PC-9 (cell line): ENCODE results near the gene ZNF319. TPM values are rescaled to one million over a fixed set of nuclear protein-coding genes. Genes with fewer than 3 reads are reported as not detected.

Experiments
- BruUV-seq: library from RNA; stranded (reverse); fragments of 400-500 nt; replicated peaks from 2 replicates; lab custom pipeline; 2021; lab: Mats Ljungman, UMichigan
- CTCF ChIA-PET: fragments of 300-600 bp; sonication (Branson Sonifier 250); formaldehyde crosslinking; loops from one replicate; lab custom pipeline; 2022; ENCODE audit warnings: antibody characterized with exemption; lab: Charles Lee
- POLR2A ChIA-PET: fragments of 300-600 bp; sonication (Branson Sonifier 250); formaldehyde crosslinking; loops from one replicate; lab custom pipeline; 2022; ENCODE audit warnings: antibody characterized with exemption; ENCODE audit not compliant: unreplicated experiment; lab: Charles Lee
- DNase-seq, 2 experiments: peaks; one replicate each; pipeline versions ENCODE4 v3.0.0 to v3.0.0-alpha.2; 2015 to 2022; ENCODE audit warnings: mixed read lengths in 1 of 2
- H2AFZ ChIP-seq: fragments of 200-600 bp; sonication (generic); 2 replicates; pipeline ENCODE4 v1.8.1; 2017; ENCODE audit warnings: antibody characterized with exemption
- H3F3A ChIP-seq: fragments of 200-600 bp; sonication (generic); 2 replicates; pipeline ENCODE4 v1.8.1; 2017; ENCODE audit warnings: antibody characterized with exemption, mild to moderate bottlenecking, low read depth; ENCODE audit not compliant: insufficient read depth
- H3K27ac ChIP-seq: fragments of 200-600 bp; sonication (generic); 2 replicates; pipeline ENCODE4 v1.6.1; 2016; ENCODE audit warnings: mixed run types
- H3K27me3 ChIP-seq: fragments of 200-600 bp; sonication (generic); 2 replicates; pipeline ENCODE4 v1.6.1; 2016; ENCODE audit warnings: low read depth, mixed run types; ENCODE audit not compliant: insufficient read depth
- H3K36me3 ChIP-seq: fragments of 200-600 bp; sonication (generic); 2 replicates; pipeline ENCODE4 v1.6.1; 2016; ENCODE audit warnings: low read depth, mixed run types
- H3K4me1 ChIP-seq: fragments of 200-600 bp; sonication (generic); replicated peaks from 2 replicates; pipeline ENCODE4 v1.6.1; 2016; ENCODE audit warnings: mixed run types; ENCODE audit not compliant: insufficient read depth
- H3K4me2 ChIP-seq: fragments of 200-600 bp; sonication (generic); 2 replicates; pipeline ENCODE4 v1.6.1; 2017; ENCODE audit warnings: mixed run types
- H3K4me3 ChIP-seq: fragments of 200-600 bp; sonication (generic); 2 replicates; pipeline ENCODE4 v1.6.1; 2016; ENCODE audit warnings: mixed run types
- H3K79me2 ChIP-seq: fragments of 200-600 bp; sonication (generic); 2 replicates; pipeline ENCODE4 v1.6.1; 2017; ENCODE audit warnings: low read depth, mixed run types
- H3K9me2 ChIP-seq: fragments of 200-600 bp; sonication (generic); 2 replicates; pipeline ENCODE4 v1.8.1; 2017; ENCODE audit warnings: mild to moderate bottlenecking; ENCODE audit not compliant: insufficient read depth
- H3K9me3 ChIP-seq: fragments of 200-600 bp; sonication (generic); 2 replicates; pipeline ENCODE4 v1.8.1; 2016; ENCODE audit warnings: low read depth; ENCODE audit not compliant: insufficient read depth
- H4K20me1 ChIP-seq: fragments of 200-600 bp; sonication (generic); 2 replicates; pipeline ENCODE4 v1.8.1; 2017; ENCODE audit not compliant: insufficient read depth
- CTCF ChIP-seq: fragments of 200-600 bp; sonication (generic); conservative IDR thresholded peaks from 2 replicates; pipeline ENCODE4 v1.6.1; 2017; ENCODE audit warnings: mixed run types, antibody characterized with exemption, mild to moderate bottlenecking, moderate library complexity
- EZH2 ChIP-seq: fragments of 200-600 bp; sonication (generic); IDR thresholded peaks from 2 replicates; pipeline ENCODE4 v1.8.0; 2017; ENCODE audit warnings: antibody characterized with exemption, low read depth
- intact Hi-C: fragments of 100-400 bp; cut with micrococcal nuclease; formaldehyde crosslinking; loops from one replicate; pipeline ENCODE4 v1.10.0; 2022; ENCODE audit not compliant: unreplicated experiment
- total RNA-seq: library from RNA; stranded (reverse); gene quantifications from 2 replicates; pipeline ENCODE4 v1.2.3, GENCODE V29; 2021

The ZNF319 gene
- total RNA-seq, 1 experiment from 2014 or later = 11.0 TPM

- CTCF ChIA-PET = no interaction called here
- intact Hi-C loops = no loop called here
- no peaks in the 10 kb centered on the region for H3K36me3 ChIP-seq
- no peaks in the 10 kb centered on the region for H3F3A ChIP-seq
- POLR2A ChIA-PET = no interaction called here
- H2AFZ ChIP-seq = no peak overlapping the region
- no peak overlapping the region for H3K4me3 ChIP-seq
- no peaks in the 10 kb centered on the region for H4K20me1 ChIP-seq
- H3K9me3 ChIP-seq = no peaks in the 10 kb centered on the region
- TF ChIP-seq EZH2 = no peak
- TF ChIP-seq CTCF = no peak
- no peak overlapping the region for H3K4me2 ChIP-seq
- H3K9me2 ChIP-seq = no peaks in the 10 kb centered on the region
- BruUV-seq = no TSS peak
- H3K27ac ChIP-seq = no peak overlapping the region
- peak in 1 of 2 experiments; percentile 17 for DNase-seq
- no peaks in the 10 kb centered on the region for H3K27me3 ChIP-seq
- H3K4me1 ChIP-seq = no peaks in the 10 kb centered on the region
- H3K79me2 ChIP-seq = no peaks in the 10 kb centered on the region
These were observed 45.8 kb upstream of the ZNF319 start for GRCh38 chr16:58046054-58046881.

DNA sequence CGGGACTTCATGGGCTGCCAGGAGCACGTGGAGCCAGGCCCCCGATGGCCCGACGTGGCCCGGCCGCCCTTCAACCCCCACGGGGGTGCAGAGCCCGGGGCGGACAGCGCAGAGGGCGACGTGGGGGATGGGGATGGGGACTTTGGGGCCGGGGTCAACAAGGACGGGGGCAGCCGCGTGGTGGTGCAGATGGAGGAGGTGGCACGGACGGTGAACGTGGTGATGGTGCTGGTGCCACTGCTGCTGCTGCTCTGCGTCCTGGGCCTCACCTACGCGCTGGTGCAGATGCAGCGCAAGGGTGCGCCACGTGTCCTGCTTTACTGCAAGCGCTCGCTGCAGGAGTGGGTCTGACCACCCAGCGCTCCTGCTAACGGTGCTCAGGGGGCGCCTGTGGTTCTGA, 44.6 kb upstream of the ZNF319 start:
- H3K9me3 ChIP-seq = no peaks in the 10 kb centered on the region
- intact Hi-C loops = no loop called here
- DNase-seq = peak in 1 of 2 experiments; percentile 18
- H3K36me3 ChIP-seq = no peaks in the 10 kb centered on the region
- H3K79me2 ChIP-seq = no peaks in the 10 kb centered on the region
- H3K4me3 ChIP-seq = no peak overlapping the region
- no peaks in the 10 kb centered on the region for H3K4me1 ChIP-seq
- ChIA-PET CTCF (no interaction called here), POLR2A (no interaction called here)
- TF ChIP-seq CTCF = no peak
- TF ChIP-seq EZH2 = no peak
- H3K4me2 ChIP-seq = no peak overlapping the region
- H3K9me2 ChIP-seq = no peaks in the 10 kb centered on the region
- H4K20me1 ChIP-seq = no peaks in the 10 kb centered on the region
- BruUV-seq = no TSS peak
- no peaks in the 10 kb centered on the region for H3F3A ChIP-seq
- no peak overlapping the region for H2AFZ ChIP-seq
- no peaks in the 10 kb centered on the region for H3K27me3 ChIP-seq
- no peak overlapping the region for H3K27ac ChIP-seq

DNA sequence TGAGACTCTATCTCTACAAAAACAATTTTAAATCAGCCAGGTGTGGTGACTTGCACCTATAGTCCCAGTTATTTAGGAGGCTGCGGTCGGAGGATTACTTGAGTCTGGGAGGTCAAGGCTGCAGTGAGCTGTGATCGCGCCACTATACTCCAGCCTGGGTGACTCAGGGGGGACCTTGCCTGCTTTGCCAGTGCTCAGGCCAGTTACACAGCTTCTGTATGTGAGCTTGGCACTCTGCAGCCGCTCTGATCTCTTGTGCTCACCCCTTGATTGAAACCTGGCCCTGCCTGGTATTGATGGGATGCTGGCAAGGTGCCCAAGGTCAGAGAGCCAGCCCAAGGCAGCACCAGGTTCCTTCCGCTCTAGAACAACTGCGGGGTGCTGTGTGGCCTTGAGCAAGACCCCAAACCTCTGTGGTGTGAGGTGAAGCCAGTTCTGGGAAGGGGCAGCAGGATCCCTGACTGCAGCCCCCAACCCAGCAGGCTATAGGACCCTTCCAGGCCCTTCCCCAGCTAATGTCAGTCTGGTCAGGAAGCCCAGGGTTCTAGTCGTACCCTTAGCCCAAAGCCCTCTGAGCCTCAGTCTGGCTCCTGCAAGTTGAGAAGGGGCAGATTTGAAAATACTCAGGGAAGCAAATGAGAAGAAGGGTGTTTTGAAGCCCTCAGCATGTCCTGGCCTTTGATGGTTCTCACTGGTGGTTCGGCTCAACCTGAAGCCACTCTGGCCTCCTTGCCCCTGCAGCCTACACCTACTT, 44.0 kb upstream of the ZNF319 start:
- Histone ChIP-seq H3K36me3 (no peaks in the 10 kb centered on the region), H3K27ac (no peak overlapping the region), H3K4me2 (no peak overlapping the region), H3K4me3 (no peak overlapping the region), H4K20me1 (no peaks in the 10 kb centered on the region), H3F3A (no peaks in the 10 kb centered on the region), H3K9me3 (no peaks in the 10 kb centered on the region), H3K4me1 (no peaks in the 10 kb centered on the region), H2AFZ (no peak overlapping the region), H3K9me2 (no peaks in the 10 kb centered on the region), H3K79me2 (no peaks in the 10 kb centered on the region), H3K27me3 (no peaks in the 10 kb centered on the region)
- ChIA-PET CTCF (no interaction called here), POLR2A (no interaction called here)
- BruUV-seq = no TSS peak
- DNase-seq = peak in 1 of 2 experiments; percentile 11
- TF ChIP-seq CTCF (no peak), EZH2 (no peak)
- intact Hi-C loops = no loop called here
